Measurements from ENCODE around the gene WDR6.

The WDR6 gene

GRCh38 chr3:49013113-49013737, 6.0 kb downstream of the WDR6 start:
- H3K4me3 ChIP-seq (ENCODE audit: insufficient read depth, low read length, poor library complexity, severe bottlenecking): no peak overlapping the region
- peaks cover 29% of the 10 kb centered on the region for H3K79me2 ChIP-seq (ENCODE audit: insufficient read depth, low read length)
- H3K36me3 ChIP-seq (ENCODE audit: low read length): no peaks in the 10 kb centered on the region
- H3K9ac ChIP-seq (ENCODE audit: low read length): no peak overlapping the region
- H4K20me1 ChIP-seq (ENCODE audit: low read depth, low read length): peaks cover 3% of the 10 kb centered on the region; the same call in 1 of the 2 replicates
- no peak overlapping the region for H3K27ac ChIP-seq (ENCODE audit: low read depth, low read length)
- H3K4me2 ChIP-seq (ENCODE audit: low read depth, low read length, poor library complexity, severe bottlenecking): no peak overlapping the region
- H3K9me2 ChIP-seq (replicated peaks; ENCODE audit: insufficient read depth, low read length): no peaks in the 10 kb centered on the region
- no peak overlapping the region for H2AFZ ChIP-seq (ENCODE audit: low read depth, low read length, severe bottlenecking)
- no peaks in the 10 kb centered on the region for H3K27me3 ChIP-seq (ENCODE audit: low read length)
- H3K9me3 ChIP-seq (ENCODE audit: insufficient read depth, low read length): no peaks in the 10 kb centered on the region
- TF ChIP-seq CTCF (IDR thresholded peaks at IDR 0.05; ENCODE audit: insufficient read depth, low read length, poor library complexity, severe bottlenecking) (no peak), EZH2phosphoT487 (conservative IDR thresholded peaks at IDR 0.05; ENCODE audit: low read length) (no peak)
- H3F3A ChIP-seq (ENCODE audit: insufficient read depth): peaks cover 13% of the 10 kb centered on the region

- peaks cover 24% of the 10 kb centered on the region for H3K79me2 ChIP-seq (ENCODE audit: insufficient read depth, low read length)
- no peak overlapping the region for H3K9ac ChIP-seq (ENCODE audit: low read length)
- no peak overlapping the region for H3K27ac ChIP-seq (ENCODE audit: low read depth, low read length)
- no peaks in the 10 kb centered on the region for H3K36me3 ChIP-seq (ENCODE audit: low read length)
- no peak overlapping the region for H3K4me3 ChIP-seq (ENCODE audit: insufficient read depth, low read length, poor library complexity, severe bottlenecking)
- no peak overlapping the region for H3K4me2 ChIP-seq (ENCODE audit: low read depth, low read length, poor library complexity, severe bottlenecking)
- peaks cover 13% of the 10 kb centered on the region for H3F3A ChIP-seq (ENCODE audit: insufficient read depth)
- TF ChIP-seq EZH2phosphoT487 (conservative IDR thresholded peaks at IDR 0.05; ENCODE audit: low read length): no peak
- TF ChIP-seq CTCF (IDR thresholded peaks at IDR 0.05; ENCODE audit: insufficient read depth, low read length, poor library complexity, severe bottlenecking): peak; percentile 64
- H3K9me2 ChIP-seq (replicated peaks; ENCODE audit: insufficient read depth, low read length): no peaks in the 10 kb centered on the region
- no peak overlapping the region for H2AFZ ChIP-seq (ENCODE audit: low read depth, low read length, severe bottlenecking)
- no peaks in the 10 kb centered on the region; the same call in 1 of the 2 replicates for H4K20me1 ChIP-seq (ENCODE audit: low read depth, low read length)
- no peaks in the 10 kb centered on the region for H3K9me3 ChIP-seq (ENCODE audit: insufficient read depth, low read length)
- H3K27me3 ChIP-seq (ENCODE audit: low read length): no peaks in the 10 kb centered on the region
These were observed 6.8 kb downstream of the WDR6 start for GRCh38 chr3:49013738-49014660.

- Histone ChIP-seq H3K27ac (ENCODE audit: low read depth, low read length) (no peak overlapping the region), H3K9me2 (replicated peaks; ENCODE audit: insufficient read depth, low read length) (no peaks in the 10 kb centered on the region), H3K27me3 (ENCODE audit: low read length) (no peaks in the 10 kb centered on the region), H2AFZ (ENCODE audit: low read depth, low read length, severe bottlenecking) (no peak overlapping the region), H3K9me3 (ENCODE audit: insufficient read depth, low read length) (no peaks in the 10 kb centered on the region), H3K4me3 (ENCODE audit: insufficient read depth, low read length, poor library complexity, severe bottlenecking) (no peak overlapping the region), H4K20me1 (ENCODE audit: low read depth, low read length) (no peaks in the 10 kb centered on the region; the same call in 1 of the 2 replicates), H3K79me2 (ENCODE audit: insufficient read depth, low read length) (peaks cover 18% of the 10 kb centered on the region), H3K9ac (ENCODE audit: low read length) (no peak overlapping the region), H3F3A (ENCODE audit: insufficient read depth) (peaks cover 16% of the 10 kb centered on the region), H3K4me2 (ENCODE audit: low read depth, low read length, poor library complexity, severe bottlenecking) (no peak overlapping the region), H3K36me3 (ENCODE audit: low read length) (no peaks in the 10 kb centered on the region)
- TF ChIP-seq CTCF (IDR thresholded peaks at IDR 0.05; ENCODE audit: insufficient read depth, low read length, poor library complexity, severe bottlenecking): no peak
- TF ChIP-seq EZH2phosphoT487 (conservative IDR thresholded peaks at IDR 0.05; ENCODE audit: low read length): no peak
These were observed 7.9 kb downstream of the WDR6 start for GRCh38 chr3:49015072-49015471.
